Measurements from ENCODE around the gene RABEP2.

DNA sequence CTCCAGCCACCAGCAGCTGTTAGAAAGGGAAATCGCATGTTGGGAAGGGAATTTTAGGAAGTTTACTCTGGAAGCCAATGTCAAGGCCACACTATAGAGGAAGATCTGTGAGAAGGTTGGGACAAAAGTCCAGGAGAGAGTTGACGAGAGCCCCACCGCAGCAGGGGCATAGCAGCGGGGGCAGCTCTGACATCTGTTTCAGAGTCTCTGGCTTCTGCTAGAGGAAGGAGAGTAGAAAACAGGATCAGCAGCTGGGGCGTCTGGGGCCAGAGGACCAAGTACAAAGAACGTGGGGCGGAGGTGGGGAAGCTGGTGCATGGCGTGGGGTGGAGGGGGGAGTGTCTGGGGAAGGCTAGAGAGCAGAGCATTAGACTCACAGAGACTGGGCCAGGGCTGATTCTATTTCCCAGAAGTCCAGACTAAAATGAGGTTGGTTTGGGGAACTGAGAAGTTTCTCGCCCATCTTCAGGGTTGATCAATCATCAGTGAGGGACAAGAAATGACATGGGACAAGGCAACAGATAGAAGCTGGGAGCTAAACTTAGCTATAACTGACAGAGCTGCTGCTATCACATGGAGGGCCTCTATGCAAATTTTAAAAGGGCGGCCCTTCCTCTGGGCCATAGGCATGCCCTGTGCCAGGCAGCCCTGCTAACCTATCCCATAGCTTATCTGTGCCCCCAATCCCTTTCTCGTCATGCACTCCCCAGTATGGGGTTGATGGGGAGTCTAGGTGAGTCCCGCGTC is 1.2 kb downstream of the RABEP2 start:
- no peak for TF ChIP-seq FOXS1 (CRISPR knock-in tag; IDR thresholded peaks at IDR 0.05)
- no peak for TF ChIP-seq RAD21 (conservative IDR thresholded peaks at IDR 0.05 in 1 of 2, IDR thresholded peaks at IDR 0.05 in 1 of 2)
- TF ChIP-seq RFX5 (IDR thresholded peaks at IDR 0.05), result no peak
- no peak for TF ChIP-seq MAX (IDR thresholded peaks at IDR 0.05)
- no peak for TF ChIP-seq HMGXB4 (CRISPR knock-in tag; IDR thresholded peaks at IDR 0.05; ENCODE audit: borderline replicate concordance)

Data from A549 (cell line).